Left ventricle myocardium inferior (tissue), 1 donor: Measurements from ENCODE around the gene KIAA1210. TPM values are rescaled to one million over a fixed set of nuclear protein-coding genes. Genes with fewer than 3 reads are reported as not detected.

Experiments used
- DNase-seq: peaks from one replicate; pipeline ENCODE4 v3.0.0-alpha.2; 2020
- H3K27ac ChIP-seq: fragments of 200-600 bp; replicated peaks from 2 replicates; pipeline ENCODE4 v1.8.0; 2021
- H3K27me3 ChIP-seq: fragments of 200-600 bp; 2 replicates; pipeline ENCODE4 v1.8.0; 2021; ENCODE audit warnings: low read depth
- H3K36me3 ChIP-seq: fragments of 200-600 bp; 2 replicates; pipeline ENCODE4 v1.8.0; 2021
- H3K4me1 ChIP-seq: fragments of 200-600 bp; 2 replicates; pipeline ENCODE4 v1.8.0; 2021
- H3K4me3 ChIP-seq: fragments of 200-600 bp; 2 replicates; pipeline ENCODE4 v1.8.0; 2021; ENCODE audit warnings: mild to moderate bottlenecking, moderate library complexity
- H3K9me3 ChIP-seq: fragments of 200-600 bp; replicated peaks from 2 replicates; pipeline ENCODE4 v1.8.0; 2021
- intact Hi-C: fragments of 100-400 bp; cut with micrococcal nuclease; formaldehyde crosslinking; loops from one replicate; pipeline ENCODE4 v1.11.0; 2022
- total RNA-seq: library from RNA; stranded (reverse); fragmentation: NEBNext Ultra II Directional; extraction: Animal tissue kit (Norgen Biotek cat#: 25700); gene quantifications from one replicate; pipeline ENCODE4 v1.2.1, GENCODE V29; 2021
- TF ChIP-seq, protein P1 (sequence below): fragments of 200-600 bp; IDR thresholded peaks from 2 replicates; pipeline ENCODE4 v1.8.0; 2021; ENCODE audit warnings: antibody characterized with exemption, mild to moderate bottlenecking, borderline replicate concordance
- donor health status: DM: no; HTN: yes; CAD: no; lungs with severe emphysema.

The KIAA1210 gene
- total RNA-seq, 1 donor from 2014 or later, result not detected

DNA sequence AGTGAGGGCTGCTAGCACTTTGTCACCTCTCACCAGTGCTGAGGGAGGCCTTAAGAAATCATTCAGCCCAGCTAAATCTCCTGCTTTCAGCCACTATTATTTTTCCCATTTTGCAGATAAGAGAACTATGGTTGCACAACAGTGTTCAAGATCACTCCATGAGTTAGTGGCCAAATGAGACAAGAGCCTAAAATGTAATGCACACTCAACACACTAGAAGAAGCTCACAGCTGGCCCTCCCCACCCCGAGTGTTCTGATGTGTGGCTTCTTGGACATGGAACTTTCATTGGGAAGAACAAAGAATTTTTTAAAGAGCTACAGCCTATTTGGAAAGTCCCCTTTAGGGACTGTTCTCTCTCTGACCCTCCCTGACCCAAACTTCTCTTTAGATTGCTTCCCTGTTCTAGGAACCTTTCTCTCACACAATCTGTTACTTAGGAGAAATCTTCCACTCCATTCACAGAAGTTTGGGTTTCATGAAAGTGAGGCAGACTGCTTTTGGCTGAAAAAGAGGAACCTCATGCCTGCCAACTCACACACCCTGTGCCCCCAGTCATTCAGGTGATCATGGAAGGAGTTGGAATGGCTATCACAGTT is 98.8 kb downstream of the KIAA1210 start:
- no peak for DNase-seq
- H3K4me3 ChIP-seq, result no peak overlapping the region
- H3K27me3 ChIP-seq, result no peaks in the 10 kb centered on the region
- intact Hi-C loops, result no loop called here
- TF ChIP-seq, protein P1, sequence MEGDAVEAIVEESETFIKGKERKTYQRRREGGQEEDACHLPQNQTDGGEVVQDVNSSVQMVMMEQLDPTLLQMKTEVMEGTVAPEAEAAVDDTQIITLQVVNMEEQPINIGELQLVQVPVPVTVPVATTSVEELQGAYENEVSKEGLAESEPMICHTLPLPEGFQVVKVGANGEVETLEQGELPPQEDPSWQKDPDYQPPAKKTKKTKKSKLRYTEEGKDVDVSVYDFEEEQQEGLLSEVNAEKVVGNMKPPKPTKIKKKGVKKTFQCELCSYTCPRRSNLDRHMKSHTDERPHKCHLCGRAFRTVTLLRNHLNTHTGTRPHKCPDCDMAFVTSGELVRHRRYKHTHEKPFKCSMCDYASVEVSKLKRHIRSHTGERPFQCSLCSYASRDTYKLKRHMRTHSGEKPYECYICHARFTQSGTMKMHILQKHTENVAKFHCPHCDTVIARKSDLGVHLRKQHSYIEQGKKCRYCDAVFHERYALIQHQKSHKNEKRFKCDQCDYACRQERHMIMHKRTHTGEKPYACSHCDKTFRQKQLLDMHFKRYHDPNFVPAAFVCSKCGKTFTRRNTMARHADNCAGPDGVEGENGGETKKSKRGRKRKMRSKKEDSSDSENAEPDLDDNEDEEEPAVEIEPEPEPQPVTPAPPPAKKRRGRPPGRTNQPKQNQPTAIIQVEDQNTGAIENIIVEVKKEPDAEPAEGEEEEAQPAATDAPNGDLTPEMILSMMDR, result no peak
- no peaks in the 10 kb centered on the region for H3K4me1 ChIP-seq
- no peaks in the 10 kb centered on the region for H3K9me3 ChIP-seq
- H3K36me3 ChIP-seq, result no peaks in the 10 kb centered on the region
- H3K27ac ChIP-seq, result peak overlapping the region; percentile 27

Other genes starting within 250 kb of the KIAA1210 start
- 0.93 TPM for gene LONRF3, start 153.2 kb downstream of the KIAA1210 start, total RNA-seq
- not detected for gene CT47C1, start 54.8 kb downstream of the KIAA1210 start, total RNA-seq
- gene PGRMC1, start 108.5 kb upstream of the KIAA1210 start, total RNA-seq, result 16.1 TPM